GM12801 (cell line): ENCODE data around the gene MYH7B.

Experiments used
- CTCF ChIP-seq: IDR thresholded peaks from one replicate; pipeline ENCODE4 v1.5.1; 2011; ENCODE audit warnings: control low read depth; ENCODE audit not compliant: insufficient read length; ENCODE audit errors: extremely low read depth

The MYH7B gene

GRCh38 chr20:34979366-34980153, 23.9 kb downstream of the MYH7B start:
- no peak for TF ChIP-seq CTCF

DNA sequence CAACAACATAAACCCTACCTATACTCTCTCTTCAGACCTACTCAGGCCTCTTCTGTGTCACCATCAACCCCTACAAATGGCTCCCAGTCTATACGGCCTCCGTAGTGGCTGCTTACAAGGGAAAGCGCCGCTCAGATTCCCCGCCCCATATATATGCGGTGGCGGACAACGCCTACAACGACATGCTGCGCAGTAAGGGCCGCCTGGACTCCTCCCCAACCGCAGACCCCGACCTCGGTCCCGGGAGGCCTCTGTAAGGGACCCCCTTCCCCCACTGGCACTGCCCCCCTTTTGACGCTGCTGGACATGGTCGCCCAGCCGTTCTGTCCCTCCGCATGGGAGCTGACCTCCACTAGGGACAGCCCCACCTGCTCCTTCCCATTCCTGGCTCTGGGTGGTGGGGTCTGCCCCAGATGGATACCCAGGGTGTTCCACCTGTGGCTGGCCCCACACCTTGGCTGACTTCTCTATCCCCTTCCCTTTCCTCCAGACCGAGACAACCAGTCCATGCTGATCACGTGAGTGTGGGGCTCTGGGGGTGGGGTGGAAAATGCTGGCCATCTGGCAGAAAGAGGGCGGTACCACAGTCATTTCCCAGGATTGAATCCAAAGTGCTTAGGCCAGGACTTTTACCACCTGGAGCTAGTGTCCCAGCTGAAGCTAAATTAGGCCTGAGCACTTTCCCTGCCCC, 25.0 kb downstream of the MYH7B start:
- no peak for TF ChIP-seq CTCF

GRCh38 chr20:34982270-34983088, 26.8 kb downstream of the MYH7B start:
- no peak for TF ChIP-seq CTCF

GRCh38 chr20:34983089-34983820, 27.6 kb downstream of the MYH7B start:
- no peak for TF ChIP-seq CTCF

- no peak for TF ChIP-seq CTCF
Measured at GRCh38 chr20:34983995-34984735, 28.5 kb downstream of the MYH7B start.

GRCh38 chr20:34984756-34985261, 29.1 kb downstream of the MYH7B start:
- no peak for TF ChIP-seq CTCF
